GM12878 (cell line): Measurements from ENCODE around the gene PTPRM. TPM values are rescaled to one million over a fixed set of nuclear protein-coding genes. Genes with fewer than 3 reads are reported as not detected.

Experiments
- ATAC-seq: fragments of 200-7000 bp; cut with Tn5 transposase; 3 replicates; pipeline ENCODE4 v1.9.1; 2020; ENCODE audit warnings: mild to moderate bottlenecking, moderate library complexity
- BruUV-seq: library from RNA; stranded (reverse); fragments of 400-500 nt; replicated peaks from 2 replicates; lab custom pipeline; 2021; lab: Mats Ljungman, UMichigan
- CTCF ChIA-PET: fragments of 300-600 bp; sonication (Branson Sonifier 250); formaldehyde crosslinking; extraction: SDS; loops from one replicate; lab custom pipeline; 2021; ENCODE audit warnings: inconsistent platforms; lab: Yijun Ruan, JAX
- POLR2A ChIA-PET: fragments of 350-600 bp; formaldehyde crosslinking; extraction: SDS; loops from one replicate; lab custom pipeline; 2021; ENCODE audit warnings: inconsistent platforms; lab: Charles Lee
- RAD21 ChIA-PET: fragments of 300-600 bp; sonication (Branson Sonifier 250); formaldehyde crosslinking; loops from one replicate; lab custom pipeline; 2023; ENCODE audit warnings: antibody characterized with exemption; ENCODE audit not compliant: unreplicated experiment; lab: Charles Lee
- SMC1A ChIA-PET: fragments of 300-600 bp; sonication (Branson Sonifier 250); formaldehyde crosslinking; loops from one replicate; lab custom pipeline; 2023; ENCODE audit not compliant: unreplicated experiment, uncharacterized antibody; lab: Charles Lee
- DNase-seq: peaks from one replicate; pipeline ENCODE4 v3.0.0-alpha.2; 2011; ENCODE audit warnings: low read depth, low spot score
- FAIRE-seq: peaks from 3 replicates; lab custom pipeline; 2011; peaks lifted over from hg19 to GRCh38; lab: Jason Lieb, UNC
- H2AFZ ChIP-seq: 2 replicates; pipeline ENCODE4 v1.6.0; 2011; ENCODE audit warnings: low read depth, low read length, control low read depth; ENCODE audit not compliant: control insufficient read depth
- H3K27ac ChIP-seq: 2 replicates; pipeline ENCODE4 v1.5.1; 2011; ENCODE audit warnings: control low read depth; ENCODE audit not compliant: control insufficient read depth, insufficient read depth
- H3K27me3 ChIP-seq, 2 experiments: replicated peaks in 1 of 2; 2 replicates each; pipeline versions ENCODE4 v1.6.0 to v1.6.1; 2011; ENCODE audit warnings: low read length in 1 of 2; ENCODE audit not compliant: control insufficient read depth in 2 of 2, insufficient read depth in 2 of 2
- H3K36me3 ChIP-seq, 2 experiments: 2 replicates each; pipeline ENCODE4 v1.5.1; 2011; ENCODE audit warnings: low read length in 1 of 2; ENCODE audit not compliant: control insufficient read depth in 2 of 2, insufficient read depth in 2 of 2
- H3K4me1 ChIP-seq: 2 replicates; pipeline ENCODE4 v1.6.1; 2011; ENCODE audit warnings: mild to moderate bottlenecking, low read length, moderate library complexity, mixed read lengths; ENCODE audit not compliant: control insufficient read depth, insufficient read depth
- H3K4me2 ChIP-seq: 2 replicates; pipeline ENCODE4 v1.6.0; 2011; ENCODE audit warnings: control low read depth; ENCODE audit not compliant: control insufficient read depth, insufficient read depth
- H3K4me3 ChIP-seq: fragments of 200-600 bp; sonication (generic); 2 replicates; pipeline ENCODE4 v1.5.1; 2016
- H3K79me2 ChIP-seq: 2 replicates; pipeline ENCODE4 v1.6.0; 2011; ENCODE audit warnings: low read length; ENCODE audit not compliant: control insufficient read depth, insufficient read depth
- H3K9ac ChIP-seq: 2 replicates; pipeline ENCODE4 v1.8.0; 2011; ENCODE audit warnings: low read length, control low read depth, mixed read lengths; ENCODE audit not compliant: control insufficient read depth, insufficient read depth
- H3K9me3 ChIP-seq: replicated peaks from 3 replicates; pipeline ENCODE4 v1.5.1; 2011; ENCODE audit warnings: mild to moderate bottlenecking, low read length; ENCODE audit not compliant: control insufficient read depth, insufficient read depth
- H4K20me1 ChIP-seq: 2 replicates; pipeline ENCODE4 v1.6.0; 2011; ENCODE audit not compliant: control insufficient read depth, insufficient read depth
- EED ChIP-seq: sonication (generic); IDR thresholded peaks from 2 replicates; pipeline ENCODE4 v1.6.1; 2016; ENCODE audit warnings: antibody characterized with exemption, low read depth
- EGR1 ChIP-seq, 2 experiments: IDR thresholded peaks; 1 replicate in 1 of 2; 2 replicates in 1 of 2; pipeline ENCODE4 v1.6.1; 2011 to 2012; ENCODE audit warnings: low read depth in 2 of 2, low read length in 2 of 2, borderline replicate concordance in 1 of 2, mild to moderate bottlenecking in 1 of 2, moderate library complexity in 1 of 2
- ETV6 ChIP-seq, 2 experiments: fragments of 450-650 bp in 1 of 2; IDR thresholded peaks in 1 of 2; conservative IDR thresholded peaks in 1 of 2; 2 replicates each; pipeline ENCODE4 v1.6.1; 2014; ENCODE audit warnings: antibody characterized with exemption in 1 of 2, borderline replicate concordance in 1 of 2, low read depth in 1 of 2, mild to moderate bottlenecking in 1 of 2, moderate library complexity in 1 of 2
- MEF2A ChIP-seq: IDR thresholded peaks from 2 replicates; pipeline ENCODE4 v1.6.1; 2011; ENCODE audit warnings: low read depth, mild to moderate bottlenecking, low read length, moderate library complexity; ENCODE audit not compliant: insufficient read depth
- MXI1 ChIP-seq: fragments of 150-350 bp; IDR thresholded peaks from 2 replicates; pipeline ENCODE4 v1.6.1; 2011; ENCODE audit warnings: low read depth, mild to moderate bottlenecking, inconsistent platforms, low read length, improper control_type of control experiment
- RAD21 ChIP-seq: IDR thresholded peaks from 2 replicates; pipeline ENCODE4 v1.6.1; 2011; ENCODE audit warnings: mild to moderate bottlenecking, low read depth, low read length, moderate library complexity; ENCODE audit not compliant: insufficient read depth
- SUZ12 ChIP-seq: fragments of 200-600 bp; sonication (generic); IDR thresholded peaks from one replicate; pipeline ENCODE4 v1.6.1; 2018; ENCODE audit warnings: antibody characterized with exemption, mild to moderate bottlenecking; ENCODE audit not compliant: unreplicated experiment
- WRNIP1 ChIP-seq: IDR thresholded peaks from 2 replicates; pipeline ENCODE4 v1.6.1; 2011; ENCODE audit warnings: low read depth, low read length, improper control_type of control experiment, borderline replicate concordance
- YBX1 ChIP-seq: fragments of 450-650 bp; IDR thresholded peaks from 2 replicates; pipeline ENCODE4 v1.6.1; 2016; ENCODE audit warnings: antibody characterized with exemption
- WGBS: methylation state at CpG from one replicate; pipeline ENCODE4 v1.1.6; 2016; ENCODE audit warnings: low lambda C conversion rate; ENCODE audit not compliant: insufficient replicate concordance, insufficient coverage; ENCODE audit errors: missing lambda C conversion rate; 5-methylcytosine and 5-hydroxymethylcytosine counted together
- in situ Hi-C: fragments of 300-500 bp; cut with MboI; formaldehyde crosslinking; loops from 9 replicates; pipeline ENCODE4 v1.14.3; 2018; ENCODE audit warnings: mixed read lengths
- intact Hi-C: fragments of 100-400 bp; cut with micrococcal nuclease; formaldehyde crosslinking; loops from one replicate; pipeline ENCODE4 v1.14.2; 2022; ENCODE audit not compliant: unreplicated experiment
- polyA plus RNA-seq, 11 experiments: library from polyadenylated mRNA; depleted of rRNA in 4 of 11; unstranded in 6 of 11; stranded (reverse) in 5 of 11; fragments of >200 nt; fragmentation: Nextera tagmentation in 4 of 11; fragmentation: Illumina TruSeq in 1 of 11; extraction: Ambion mirVana in 4 of 11; extraction: Trizol in 1 of 11; gene quantifications; 1 replicate in 1 of 11; 2 replicates in 10 of 11; pipeline versions ENCODE4 v1.2.1 to v1.2.3, GENCODE V29; 2011 to 2016; ENCODE audit warnings: inconsistent platforms in 2 of 11, missing spikeins in 2 of 11, low read depth in 1 of 11
- total RNA-seq, 4 experiments: library from RNA; depleted of rRNA in 3 of 4; stranded (reverse); fragments of >200 nt in 3 of 4; fragmentation: Illumina TruSeq in 1 of 4; extraction: Trizol in 1 of 4; gene quantifications; 2 replicates each; pipeline versions ENCODE4 v1.2.1 to v1.2.3, GENCODE V29; 2013 to 2021
- TF ChIP-seq, protein P1 (sequence below): fragments of 450-650 bp; formaldehyde crosslinking; IDR thresholded peaks from 2 replicates; pipeline ENCODE4 v1.5.0; 2022; ENCODE audit warnings: mild to moderate bottlenecking, missing genetic modification characterization
- TF ChIP-seq, protein P2 (sequence below): IDR thresholded peaks from 2 replicates; pipeline ENCODE4 v1.6.1; 2012; ENCODE audit warnings: low read depth, low read length, improper control_type of control experiment

The PTPRM gene
- total and polyA plus RNA-seq, 10 of the 15 experiments (the other 5 are each of a cell fraction or from before 2014, with no cell fraction given): 0.07 to 22.6 (median 0.60) TPM

DNA sequence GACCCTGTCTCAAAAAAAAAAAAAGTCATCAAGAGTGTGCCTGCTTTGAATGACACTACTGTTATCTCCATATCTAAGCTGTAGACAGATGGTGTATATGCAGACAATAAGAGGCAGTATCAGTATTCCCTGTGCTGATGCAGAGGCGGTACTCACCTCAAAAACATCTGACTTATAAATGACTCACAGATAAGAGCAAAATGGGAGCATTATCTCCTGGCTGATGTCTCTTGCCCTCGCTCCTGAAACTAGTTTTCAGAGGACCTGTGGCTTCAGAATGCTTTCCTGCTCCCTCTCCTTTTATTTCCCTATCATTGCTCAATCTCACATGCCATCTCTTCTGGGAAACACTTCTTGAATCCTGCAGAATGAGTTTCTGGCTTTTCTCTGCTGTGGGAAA lies 289.6 kb downstream of the PTPRM start (continued):
- TF ChIP-seq MXI1 (no peak), MEF2A (no peak)
- TF ChIP-seq, protein P1, sequence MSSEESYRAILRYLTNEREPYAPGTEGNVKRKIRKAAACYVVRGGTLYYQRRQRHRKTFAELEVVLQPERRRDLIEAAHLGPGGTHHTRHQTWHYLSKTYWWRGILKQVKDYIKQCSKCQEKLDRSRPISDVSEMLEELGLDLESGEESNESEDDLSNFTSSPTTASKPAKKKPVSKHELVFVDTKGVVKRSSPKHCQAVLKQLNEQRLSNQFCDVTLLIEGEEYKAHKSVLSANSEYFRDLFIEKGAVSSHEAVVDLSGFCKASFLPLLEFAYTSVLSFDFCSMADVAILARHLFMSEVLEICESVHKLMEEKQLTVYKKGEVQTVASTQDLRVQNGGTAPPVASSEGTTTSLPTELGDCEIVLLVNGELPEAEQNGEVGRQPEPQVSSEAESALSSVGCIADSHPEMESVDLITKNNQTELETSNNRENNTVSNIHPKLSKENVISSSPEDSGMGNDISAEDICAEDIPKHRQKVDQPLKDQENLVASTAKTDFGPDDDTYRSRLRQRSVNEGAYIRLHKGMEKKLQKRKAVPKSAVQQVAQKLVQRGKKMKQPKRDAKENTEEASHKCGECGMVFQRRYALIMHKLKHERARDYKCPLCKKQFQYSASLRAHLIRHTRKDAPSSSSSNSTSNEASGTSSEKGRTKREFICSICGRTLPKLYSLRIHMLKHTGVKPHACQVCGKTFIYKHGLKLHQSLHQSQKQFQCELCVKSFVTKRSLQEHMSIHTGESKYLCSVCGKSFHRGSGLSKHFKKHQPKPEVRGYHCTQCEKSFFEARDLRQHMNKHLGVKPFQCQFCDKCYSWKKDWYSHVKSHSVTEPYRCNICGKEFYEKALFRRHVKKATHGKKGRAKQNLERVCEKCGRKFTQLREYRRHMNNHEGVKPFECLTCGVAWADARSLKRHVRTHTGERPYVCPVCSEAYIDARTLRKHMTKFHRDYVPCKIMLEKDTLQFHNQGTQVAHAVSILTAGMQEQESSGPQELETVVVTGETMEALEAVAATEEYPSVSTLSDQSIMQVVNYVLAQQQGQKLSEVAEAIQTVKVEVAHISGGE (CRISPR knock-in tag): no peak

DNA sequence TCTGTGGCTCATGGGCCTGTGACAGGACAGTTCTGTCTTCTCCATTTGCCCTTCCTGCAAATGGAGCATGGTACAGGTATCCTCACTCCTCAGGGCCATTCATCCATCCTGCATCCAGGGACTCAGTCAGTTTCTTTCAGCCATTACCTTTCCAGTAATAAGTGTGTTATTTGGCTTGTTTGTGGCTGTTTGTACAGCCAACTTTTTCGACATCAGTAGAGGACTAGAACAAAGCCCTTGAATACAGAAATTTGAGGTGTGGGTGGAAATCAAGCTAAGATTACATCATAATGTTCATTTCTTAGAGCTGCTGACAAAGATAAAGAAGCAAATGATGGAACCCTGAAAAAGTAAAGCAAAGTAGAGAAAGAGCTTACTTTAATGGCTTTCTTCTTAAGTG lies 290.4 kb downstream of the PTPRM start:
- ATAC-seq: no peak
- ChIA-PET SMC1A (interaction anchor here (1.4 kb wide), 1 partner anchor 12 kb away, joined by 3 read pairs; no protein-coding TSS in a partner anchor), CTCF (interaction anchor here (1.0 kb wide), 1 partner anchor 50 kb away, joined by 3 read pairs; no protein-coding TSS in a partner anchor), RAD21 (interaction anchor here (0.7 kb wide), 1 partner anchor 13 kb away, joined by 3 read pairs; no protein-coding TSS in a partner anchor), POLR2A (no interaction called here)
- no peak overlapping the region for H3K27ac ChIP-seq
- in situ Hi-C loops: no loop called here
- no peaks in the 10 kb centered on the region for H3K79me2 ChIP-seq
- no peaks in the 10 kb centered on the region for H3K36me3 ChIP-seq
- TF ChIP-seq YBX1: no peak
- no peak for TF ChIP-seq RAD21
- TF ChIP-seq EGR1 (IDR thresholded peaks at IDR 0.05; ENCODE audit: borderline replicate concordance in 1 of 2, low read depth in 2 of 2, low read length in 2 of 2): no peak
- no peak for TF ChIP-seq SUZ12
- no peak for TF ChIP-seq EED
- no peak for TF ChIP-seq ETV6 (conservative IDR thresholded peaks at IDR 0.05 in 1 of 2, IDR thresholded peaks at IDR 0.05 in 1 of 2; ENCODE audit: borderline replicate concordance in 1 of 2, low read depth in 1 of 2)
- no peak for TF ChIP-seq WRNIP1
- TF ChIP-seq, protein P2, sequence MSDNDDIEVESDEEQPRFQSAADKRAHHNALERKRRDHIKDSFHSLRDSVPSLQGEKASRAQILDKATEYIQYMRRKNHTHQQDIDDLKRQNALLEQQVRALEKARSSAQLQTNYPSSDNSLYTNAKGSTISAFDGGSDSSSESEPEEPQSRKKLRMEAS: no peak
- H3K9me3 ChIP-seq: no peaks in the 10 kb centered on the region
- H2AFZ ChIP-seq: no peak overlapping the region
- BruUV-seq: no TSS peak
- H3K9ac ChIP-seq: no peak overlapping the region
- no peak overlapping the region for H3K4me2 ChIP-seq
- FAIRE-seq: no peak
- no peaks in the 10 kb centered on the region for H4K20me1 ChIP-seq
- H3K4me3 ChIP-seq: no peak overlapping the region
- 0% methylated on average over 1 of the region's 1 CpG for WGBS
- intact Hi-C loops: no loop called here
- H3K4me1 ChIP-seq: no peaks in the 10 kb centered on the region
- DNase-seq: no peak
- H3K27me3 ChIP-seq: no peaks in the 10 kb centered on the region
